ENCODE measurements around the gene MSL2. TPM values are rescaled to one million over a fixed set of nuclear protein-coding genes. Genes with fewer than 3 reads are reported as not detected.
"Not testable (repeated sequence)": the region's sequence is repeated elsewhere in the genome, so short reads cannot be mapped to it uniquely, and the experiment has no call there.

The MSL2 gene
- total and polyA plus RNA-seq, 9 donors: 16.0 to 34.7 (median 24.4) TPM

DNA sequence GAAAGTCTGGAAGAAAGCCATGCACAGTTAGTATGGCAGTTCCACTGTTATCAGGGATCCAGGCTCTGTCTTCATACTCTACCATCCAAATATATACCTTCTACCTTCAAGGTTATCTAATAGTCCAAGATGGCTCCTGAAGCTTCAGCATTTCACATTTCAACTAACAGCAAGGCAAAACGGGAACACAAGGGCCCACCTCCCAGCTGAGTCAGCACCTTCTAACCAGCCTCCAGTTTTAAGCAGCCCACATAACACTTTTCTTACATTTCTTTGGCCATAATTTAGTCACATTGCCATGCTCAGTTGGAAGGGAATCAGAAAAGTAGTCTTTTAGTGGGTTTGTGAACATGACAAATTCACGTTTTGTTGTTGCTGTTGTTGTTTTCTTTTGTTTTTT is 15.4 kb upstream of the MSL2 start:
- Histone ChIP-seq H3K9me3 (replicated peaks; ENCODE audit: control insufficient read depth, low read depth, low read length) (no peaks in the 10 kb centered on the region), H3K36me3 (ENCODE audit: control insufficient read depth, insufficient read depth, low read length) (no peaks in the 10 kb centered on the region), H3K27ac (ENCODE audit: low read length) (no peak overlapping the region), H3K4me3 (ENCODE audit: low read length) (no peak overlapping the region), H3K27me3 (ENCODE audit: control insufficient read depth, insufficient read depth, low read length) (no peaks in the 10 kb centered on the region), H3K4me1 (ENCODE audit: control insufficient read depth, insufficient read depth, low read length) (peaks cover 2% of the 10 kb centered on the region)
- 80% methylated on average over 1 of the region's 2 CpGs for WGBS (ENCODE audit: insufficient coverage)
- DNase-seq: no peak

- Histone ChIP-seq H3K27me3 (ENCODE audit: control insufficient read depth, insufficient read depth, low read length) (no peaks in the 10 kb centered on the region), H3K4me3 (ENCODE audit: low read length) (no peak overlapping the region), H3K27ac (ENCODE audit: low read length) (no peak overlapping the region), H3K36me3 (ENCODE audit: control insufficient read depth, insufficient read depth, low read length) (no peaks in the 10 kb centered on the region), H3K9me3 (replicated peaks; ENCODE audit: control insufficient read depth, low read depth, low read length) (no peaks in the 10 kb centered on the region), H3K4me1 (ENCODE audit: control insufficient read depth, insufficient read depth, low read length) (peaks cover 2% of the 10 kb centered on the region)
- DNase-seq: no peak
Observed at GRCh38 chr3:136209921-136210320, 13.8 kb upstream of the MSL2 start.

- H3K27ac ChIP-seq (ENCODE audit: low read length): no peak overlapping the region
- H3K27me3 ChIP-seq (ENCODE audit: control insufficient read depth, insufficient read depth, low read length): no peaks in the 10 kb centered on the region
- no peak for DNase-seq
- 45% methylated on average over 2 of the region's 4 CpGs for WGBS (ENCODE audit: insufficient coverage)
- H3K36me3 ChIP-seq (ENCODE audit: control insufficient read depth, insufficient read depth, low read length): no peaks in the 10 kb centered on the region
- H3K9me3 ChIP-seq (replicated peaks; ENCODE audit: control insufficient read depth, low read depth, low read length): no peaks in the 10 kb centered on the region
- no peak overlapping the region for H3K4me3 ChIP-seq (ENCODE audit: low read length)
- peaks cover 2% of the 10 kb centered on the region for H3K4me1 ChIP-seq (ENCODE audit: control insufficient read depth, insufficient read depth, low read length)
Observed at GRCh38 chr3:136207489-136208115, 11.5 kb upstream of the MSL2 start.

DNA sequence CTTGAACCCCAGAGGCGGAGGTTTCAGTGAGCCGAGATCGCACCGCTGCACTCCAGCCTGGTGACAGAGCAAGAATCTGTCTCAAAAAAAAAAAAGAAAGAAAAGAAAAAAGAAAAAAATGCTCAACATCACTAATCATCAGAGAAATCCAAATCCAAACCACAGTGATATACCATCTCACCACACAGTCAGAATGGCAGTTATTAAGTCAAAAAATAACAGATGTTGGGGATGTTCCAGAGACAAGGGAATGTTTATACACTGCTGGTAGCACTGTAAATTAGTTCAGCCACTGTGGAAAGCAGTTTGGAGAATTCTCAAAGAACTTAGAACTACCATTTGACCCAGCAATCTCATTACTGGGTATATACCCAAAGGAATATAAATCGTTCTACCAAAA is 3.1 kb upstream of the MSL2 start:
- not testable (repeated sequence) for H3K4me3 ChIP-seq (ENCODE audit: low read length); H3K9me3 ChIP-seq (replicated peaks; ENCODE audit: control insufficient read depth, low read depth, low read length); DNase-seq; H3K27me3 ChIP-seq (ENCODE audit: control insufficient read depth, insufficient read depth, low read length); H3K4me1 ChIP-seq (ENCODE audit: control insufficient read depth, insufficient read depth, low read length); H3K36me3 ChIP-seq (ENCODE audit: control insufficient read depth, insufficient read depth, low read length); H3K27ac ChIP-seq (ENCODE audit: low read length)
- WGBS (ENCODE audit: insufficient coverage): no CpG with 5 or more reads among the region's 5 CpGs

DNA sequence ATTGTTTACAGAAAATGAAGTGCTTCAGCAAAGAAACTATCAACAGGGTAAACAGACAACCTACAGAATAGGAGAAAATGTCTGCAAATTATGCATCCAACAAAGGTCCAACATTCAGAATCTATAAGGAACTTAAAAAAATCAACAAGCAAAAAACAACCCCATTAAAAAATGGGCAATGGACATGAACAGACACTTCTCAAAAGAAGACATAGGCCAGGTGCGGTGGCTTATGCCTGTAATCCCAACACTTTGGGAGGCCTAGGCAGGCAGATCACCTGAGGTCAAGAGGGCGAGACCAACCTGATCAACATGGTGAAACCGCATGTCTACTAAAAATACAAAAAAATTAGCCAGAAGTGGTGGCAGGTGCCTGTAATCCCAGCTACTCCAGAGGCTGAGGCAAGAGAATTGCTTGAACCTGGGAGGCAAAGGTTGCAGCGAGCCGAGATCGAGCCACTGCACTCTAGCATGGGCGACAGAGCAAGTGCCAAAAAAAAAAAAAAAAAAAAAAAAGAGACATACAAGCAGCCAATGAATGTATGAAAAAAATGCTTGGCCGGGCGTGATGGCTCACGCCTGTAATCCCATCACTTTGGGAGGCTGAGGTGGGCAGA is 2.4 kb upstream of the MSL2 start:
- DNase-seq; H3K4me1 ChIP-seq (ENCODE audit: control insufficient read depth, insufficient read depth, low read length); H3K36me3 ChIP-seq (ENCODE audit: control insufficient read depth, insufficient read depth, low read length); H3K4me3 ChIP-seq (ENCODE audit: low read length); H3K27ac ChIP-seq (ENCODE audit: low read length); H3K27me3 ChIP-seq (ENCODE audit: control insufficient read depth, insufficient read depth, low read length); H3K9me3 ChIP-seq (replicated peaks; ENCODE audit: control insufficient read depth, low read depth, low read length): not testable (repeated sequence)
- WGBS (ENCODE audit: insufficient coverage): 60% methylated on average over 1 of the region's 10 CpGs

DNA sequence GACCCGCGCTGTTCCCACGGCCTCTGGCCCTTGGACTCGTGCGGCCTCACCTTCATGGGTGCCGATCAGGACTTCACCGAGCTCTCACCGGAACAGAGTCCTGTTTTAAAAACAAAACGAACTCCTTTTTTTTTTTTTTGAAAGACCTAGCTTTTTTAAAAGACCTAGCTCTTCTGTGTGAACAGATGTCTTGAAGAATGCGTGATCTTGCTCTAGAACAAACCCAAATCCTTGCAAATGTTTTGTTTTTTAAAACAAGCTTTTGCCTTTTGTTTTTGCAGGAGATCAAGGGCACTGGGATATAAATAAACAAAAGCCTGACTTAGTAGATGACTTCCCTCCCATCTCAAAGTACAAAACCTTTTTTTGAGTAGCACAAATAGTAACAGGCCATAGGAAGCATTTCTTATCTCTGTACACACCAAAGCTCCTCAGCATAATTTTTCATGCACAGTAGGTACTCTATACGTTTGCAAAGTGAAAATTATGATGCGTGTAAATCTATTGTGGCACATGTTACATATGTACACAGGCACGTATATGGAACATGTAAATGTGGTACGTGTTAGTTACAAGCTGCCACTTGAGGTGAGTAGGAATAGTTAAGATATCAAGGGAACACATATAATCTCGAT is 1.1 kb upstream of the MSL2 start:
- DNase-seq: no peak
- WGBS (ENCODE audit: insufficient coverage): 0% methylated on average over 5 of the region's 15 CpGs

GRCh38 chr3:136196401-136197158 is 445 bp upstream of the MSL2 start:
- WGBS (ENCODE audit: insufficient coverage): 0% methylated on average over 56 of the region's 64 CpGs
- no peaks in the 10 kb centered on the region for H3K36me3 ChIP-seq (ENCODE audit: control insufficient read depth, insufficient read depth, low read length)
- peaks cover 6% of the 10 kb centered on the region for H3K4me1 ChIP-seq (ENCODE audit: control insufficient read depth, insufficient read depth, low read length)
- H3K27ac ChIP-seq (ENCODE audit: low read length): peak overlapping the region; percentile 99
- H3K4me3 ChIP-seq (ENCODE audit: low read length): peak overlapping the region; percentile 86
- DNase-seq: peak; percentile 100
- H3K27me3 ChIP-seq (ENCODE audit: control insufficient read depth, insufficient read depth, low read length): no peaks in the 10 kb centered on the region
- no peaks in the 10 kb centered on the region for H3K9me3 ChIP-seq (replicated peaks; ENCODE audit: control insufficient read depth, low read depth, low read length)

More for the DNA sequence above, 1.1 kb upstream of the MSL2 start:
- H3K27me3 ChIP-seq (ENCODE audit: control insufficient read depth, insufficient read depth, low read length): no peaks in the 10 kb centered on the region
- peak overlapping the region; percentile 99 for H3K27ac ChIP-seq (ENCODE audit: low read length)
- peaks cover 3% of the 10 kb centered on the region for H3K4me1 ChIP-seq (ENCODE audit: control insufficient read depth, insufficient read depth, low read length)
- no peaks in the 10 kb centered on the region for H3K9me3 ChIP-seq (replicated peaks; ENCODE audit: control insufficient read depth, low read depth, low read length)
- H3K36me3 ChIP-seq (ENCODE audit: control insufficient read depth, insufficient read depth, low read length): no peaks in the 10 kb centered on the region
- peak overlapping the region; percentile 86 for H3K4me3 ChIP-seq (ENCODE audit: low read length)

GRCh38 chr3:136195258-136196063 is 674 bp downstream of the MSL2 start:
- Histone ChIP-seq H3K27ac (ENCODE audit: low read length) (peak overlapping the region; percentile 99), H3K4me3 (ENCODE audit: low read length) (peak overlapping the region; percentile 86), H3K4me1 (ENCODE audit: control insufficient read depth, insufficient read depth, low read length) (peaks cover 11% of the 10 kb centered on the region), H3K27me3 (ENCODE audit: control insufficient read depth, insufficient read depth, low read length) (no peaks in the 10 kb centered on the region), H3K36me3 (ENCODE audit: control insufficient read depth, insufficient read depth, low read length) (no peaks in the 10 kb centered on the region), H3K9me3 (replicated peaks; ENCODE audit: control insufficient read depth, low read depth, low read length) (no peaks in the 10 kb centered on the region)
- peak; percentile 91 for DNase-seq
- WGBS (ENCODE audit: insufficient coverage): under 1% methylated on average over 100 of the region's 103 CpGs

DNA sequence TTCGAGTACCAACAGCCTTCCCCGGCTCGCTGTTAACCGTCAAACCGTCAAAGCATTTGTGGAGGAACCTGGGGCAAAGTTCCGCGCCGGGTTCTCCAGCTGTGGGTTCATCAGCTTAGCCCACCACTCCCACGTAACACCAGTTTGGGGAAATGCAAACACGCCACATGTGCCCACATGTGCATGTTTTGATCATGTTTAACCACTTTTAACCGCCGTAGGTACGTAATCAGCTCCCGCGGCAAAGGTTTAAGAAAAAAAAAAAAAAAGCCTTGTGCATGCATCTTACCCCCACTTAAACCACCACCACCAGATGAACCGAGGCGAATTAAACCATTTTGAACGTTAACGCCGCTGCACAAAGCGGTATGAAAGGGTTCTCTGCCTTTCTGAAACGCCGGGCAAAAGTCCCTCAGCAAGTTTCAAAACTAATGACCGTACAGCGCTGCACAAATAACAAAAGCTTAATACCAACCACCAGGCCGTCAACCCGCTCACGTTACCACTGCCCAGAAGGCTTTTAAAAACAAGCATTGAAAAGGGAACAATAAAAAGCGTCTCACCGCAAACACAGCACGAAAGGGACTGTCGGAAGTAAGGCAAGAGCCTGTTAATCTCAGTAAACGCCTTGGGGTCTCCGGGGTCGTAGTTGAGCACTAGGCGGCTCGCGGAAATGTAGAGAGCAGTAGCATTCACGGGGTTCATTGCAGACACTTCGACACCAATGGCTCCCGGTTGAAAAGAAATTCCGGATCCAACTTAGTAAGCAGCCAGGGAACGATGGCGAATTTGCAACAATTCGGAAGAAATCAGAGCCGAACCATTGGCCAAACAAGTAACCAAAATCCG is 1.5 kb downstream of the MSL2 start:
- no peaks in the 10 kb centered on the region for H3K9me3 ChIP-seq (replicated peaks; ENCODE audit: control insufficient read depth, low read depth, low read length)
- peak overlapping the region; percentile 99 for H3K27ac ChIP-seq (ENCODE audit: low read length)
- H3K36me3 ChIP-seq (ENCODE audit: control insufficient read depth, insufficient read depth, low read length): no peaks in the 10 kb centered on the region
- no peaks in the 10 kb centered on the region for H3K27me3 ChIP-seq (ENCODE audit: control insufficient read depth, insufficient read depth, low read length)
- peak; percentile 35 for DNase-seq
- peak overlapping the region; percentile 86 for H3K4me3 ChIP-seq (ENCODE audit: low read length)
- peaks cover 11% of the 10 kb centered on the region for H3K4me1 ChIP-seq (ENCODE audit: control insufficient read depth, insufficient read depth, low read length)
- under 1% methylated on average over 39 of the region's 47 CpGs for WGBS (ENCODE audit: insufficient coverage)
